GM19239 (cell line): Measurements from ENCODE around the gene APOBEC3G.

ENCODE experiments used
- DNase-seq: peaks from one replicate; pipeline ENCODE4 v3.0.0; 2011; ENCODE audit warnings: low spot score; ENCODE audit not compliant: insufficient read length
- FAIRE-seq: peaks from 2 replicates; lab custom pipeline; 2011; peaks lifted over from hg19 to GRCh38; lab: Jason Lieb, UNC

Gene APOBEC3G

DNA sequence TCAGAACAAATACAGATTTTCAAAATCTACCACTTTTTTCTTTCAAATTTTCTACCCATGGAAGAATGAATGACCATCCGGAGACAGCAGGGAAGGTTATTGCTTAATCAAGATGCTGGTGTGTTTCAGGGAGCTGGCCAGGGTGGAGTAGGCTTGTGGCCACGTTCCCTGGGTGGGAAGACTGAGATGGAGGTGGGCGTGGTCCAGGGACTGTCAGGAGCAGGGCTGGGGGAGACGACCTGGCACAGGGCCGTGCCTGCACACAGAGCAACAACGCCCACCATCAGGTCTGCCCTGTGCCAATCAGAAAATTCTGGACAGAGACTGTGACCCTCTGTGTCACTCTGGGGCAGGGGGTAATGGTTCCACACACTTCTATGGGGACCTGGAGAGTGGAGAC, 12.9 kb downstream of the APOBEC3G start:
- DNase-seq = no peak
- no peak for FAIRE-seq

DNA sequence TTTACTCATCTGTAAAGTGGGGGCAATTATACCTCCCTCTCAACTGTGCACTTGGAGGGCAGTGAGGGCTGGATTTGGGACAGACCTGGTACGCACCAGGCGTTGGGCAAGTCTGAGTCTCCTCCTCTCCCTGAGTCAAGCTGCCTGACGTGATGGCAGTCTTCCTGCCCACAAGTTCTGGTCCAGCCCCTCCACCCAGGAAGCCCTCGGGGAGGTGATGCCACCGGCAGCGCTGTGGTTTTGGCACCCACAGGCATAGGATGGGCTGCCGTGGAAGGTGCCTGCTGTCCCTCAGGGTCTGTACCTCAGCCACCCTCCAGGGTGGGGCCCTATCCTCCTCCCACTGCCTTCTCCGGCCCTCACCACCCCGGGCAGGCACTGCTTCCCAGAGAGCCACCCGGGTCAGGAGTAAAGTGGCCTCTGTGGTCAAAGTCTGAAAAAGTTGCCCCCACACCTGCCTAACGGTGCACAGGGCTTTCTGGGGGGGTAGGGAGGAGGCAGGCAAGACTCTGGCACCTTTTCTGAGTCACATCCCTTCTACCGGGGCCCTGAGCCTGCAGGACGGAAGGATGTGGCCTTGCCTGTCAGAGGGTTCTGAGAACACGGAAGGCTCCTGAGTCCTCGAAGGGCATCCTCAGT, 13.5 kb downstream of the APOBEC3G start:
- DNase-seq (no peak), FAIRE-seq (peak; percentile 26)

DNA sequence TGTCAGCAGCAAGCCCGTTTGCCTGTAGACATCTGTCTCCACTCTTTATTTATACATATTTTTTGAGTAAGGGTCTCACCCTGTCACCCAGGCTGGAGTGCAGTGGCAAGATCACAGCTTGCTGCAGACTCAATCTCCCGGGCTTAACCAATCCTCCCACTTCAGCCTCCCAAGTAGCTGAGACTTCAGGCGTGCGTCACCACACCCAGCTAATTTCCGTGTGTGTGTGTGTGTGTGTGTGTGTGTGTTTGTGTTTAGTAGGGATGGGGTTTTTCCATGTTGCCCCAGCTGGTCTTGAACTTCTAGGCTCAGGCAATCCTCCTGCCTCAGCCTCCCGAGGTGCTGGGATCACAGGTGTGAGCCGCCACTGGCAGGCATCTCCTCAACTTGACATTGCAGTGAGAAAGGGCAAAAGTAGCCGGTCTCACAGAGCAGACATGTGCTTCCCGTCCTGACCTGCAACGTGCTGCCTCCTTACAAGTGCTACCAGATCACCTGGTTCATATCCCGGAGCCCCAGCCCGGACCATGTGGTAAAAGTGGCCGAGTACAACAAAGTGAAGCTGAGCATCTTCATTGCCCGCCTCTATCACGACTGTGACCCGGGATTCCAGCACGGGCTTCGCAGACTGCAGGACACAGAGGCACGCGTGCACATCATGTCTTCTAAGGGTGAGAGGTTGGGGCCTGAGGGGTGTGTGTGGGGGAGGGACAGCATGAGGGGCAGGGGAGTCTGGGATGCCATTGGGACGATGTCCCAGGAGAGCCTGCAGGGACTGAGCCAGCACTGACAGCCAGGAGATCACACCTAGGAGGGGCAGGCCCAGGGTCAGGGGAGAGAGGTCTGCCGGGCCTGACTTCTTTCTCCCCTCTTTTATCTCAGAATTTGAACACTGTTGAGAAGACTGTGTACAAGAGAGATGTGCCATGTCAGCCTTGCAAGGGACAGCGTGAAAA, 14.3 kb downstream of the APOBEC3G start:
- DNase-seq = no peak
- no peak for FAIRE-seq

GRCh38 chr22:39092111-39092862, 15.2 kb downstream of the APOBEC3G start:
- no peak for DNase-seq
- FAIRE-seq = peak; percentile 86

DNA sequence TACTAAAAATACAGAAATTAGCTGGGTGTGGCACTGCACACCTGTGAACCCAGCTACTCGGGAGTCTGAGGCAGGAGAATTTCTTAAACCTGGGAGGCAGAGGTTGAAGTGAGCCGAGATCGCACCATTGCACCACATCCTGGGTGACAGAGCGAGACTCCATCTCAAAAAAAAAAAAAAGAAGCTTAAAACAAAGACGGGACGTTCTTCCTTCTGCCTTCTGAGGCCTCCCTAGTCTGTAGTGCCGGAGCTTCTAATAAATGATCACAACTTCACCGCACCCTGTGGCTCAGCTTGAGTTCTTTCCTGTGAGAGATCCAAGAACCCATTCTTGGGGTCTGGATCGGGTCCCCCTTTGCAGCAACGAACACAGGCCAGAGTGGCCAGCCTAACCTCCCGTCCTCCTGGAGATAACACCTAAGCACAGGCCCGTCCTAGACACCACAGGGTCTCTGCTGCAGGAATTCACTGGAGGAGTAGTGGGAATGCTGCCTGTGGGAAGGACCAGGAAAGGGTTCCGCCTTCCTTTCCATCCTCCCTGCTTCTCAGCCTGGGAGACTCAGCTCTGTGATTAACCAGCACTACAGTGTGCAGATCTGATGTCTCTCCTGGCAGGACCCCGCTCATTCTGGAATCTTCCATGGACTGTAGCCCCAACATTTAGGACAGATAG, 17.8 kb downstream of the APOBEC3G start:
- FAIRE-seq = no peak

DNA sequence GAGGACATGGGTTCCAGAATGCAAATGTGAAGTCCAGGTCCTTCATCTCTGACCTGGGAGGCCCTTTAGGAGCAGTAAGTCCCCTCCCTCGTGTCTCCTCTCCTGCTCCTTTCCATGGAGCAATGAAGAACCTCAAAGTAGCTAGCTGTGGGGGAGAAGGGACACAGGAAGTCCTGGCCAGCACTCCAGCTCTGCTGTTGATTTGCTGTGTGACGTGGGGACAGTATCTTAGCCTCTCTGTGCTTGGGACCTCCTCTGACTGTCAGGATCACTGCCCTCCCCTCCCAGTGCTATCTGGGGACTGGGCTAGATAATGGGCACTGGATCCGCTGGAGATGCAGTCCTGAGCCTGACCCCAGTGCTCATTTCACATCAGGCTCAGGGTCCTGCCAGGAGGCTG, 18.9 kb downstream of the APOBEC3G start:
- DNase-seq (no peak), FAIRE-seq (no peak)

More for the DNA sequence above, 17.8 kb downstream of the APOBEC3G start:
- no peak for DNase-seq

DNA sequence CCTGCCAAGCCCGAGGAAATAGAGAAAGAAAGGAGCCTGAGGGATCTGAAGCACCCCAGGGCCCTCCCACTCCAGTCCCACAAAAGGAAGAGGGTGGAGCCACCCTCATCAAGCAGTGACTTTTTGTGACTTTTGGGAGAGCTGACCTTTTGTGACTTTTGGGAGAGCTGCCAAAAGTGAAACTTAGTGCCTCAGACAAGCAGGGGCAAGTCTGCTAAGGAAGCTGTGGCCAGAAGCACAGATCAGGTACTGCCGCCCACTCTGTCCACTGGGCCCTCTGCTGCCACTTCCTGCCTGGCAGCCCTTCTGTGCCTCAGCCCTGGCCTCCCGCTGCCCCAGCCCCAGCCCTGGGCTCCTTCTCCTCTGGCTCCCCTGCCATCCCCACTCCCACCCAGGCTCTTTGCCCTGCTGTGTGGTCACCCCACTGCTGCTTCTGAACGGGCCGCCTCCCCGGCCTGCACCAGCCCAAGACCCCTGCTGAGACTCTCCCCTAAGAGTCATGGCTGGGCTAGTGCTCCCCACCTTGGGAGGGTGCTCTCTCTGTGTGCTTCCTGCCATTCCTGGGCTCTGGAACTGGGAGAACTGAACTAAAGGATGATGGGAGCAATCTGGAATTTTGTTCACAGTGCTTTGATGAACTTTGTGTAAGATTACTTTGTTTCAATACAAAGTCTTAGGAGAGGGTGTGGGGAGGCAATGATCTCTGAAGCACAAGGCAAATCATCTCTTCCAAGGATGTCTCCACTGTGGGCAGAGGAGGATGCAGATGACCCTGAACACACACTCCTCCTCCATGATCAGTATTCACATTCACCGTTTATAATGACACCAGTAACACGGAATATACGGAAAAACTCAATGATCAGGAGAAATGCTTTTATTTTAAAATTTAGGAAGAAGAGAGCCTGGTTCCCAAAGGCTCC, 20.3 kb downstream of the APOBEC3G start, which contains the start of gene APOBEC3H:
Gene APOBEC3H (plus strand): TSS at position 147 of the 923 bp plus-strand sequence. CDS start 3,035 bp downstream, outside the sequence.
- no peak for DNase-seq

DNA sequence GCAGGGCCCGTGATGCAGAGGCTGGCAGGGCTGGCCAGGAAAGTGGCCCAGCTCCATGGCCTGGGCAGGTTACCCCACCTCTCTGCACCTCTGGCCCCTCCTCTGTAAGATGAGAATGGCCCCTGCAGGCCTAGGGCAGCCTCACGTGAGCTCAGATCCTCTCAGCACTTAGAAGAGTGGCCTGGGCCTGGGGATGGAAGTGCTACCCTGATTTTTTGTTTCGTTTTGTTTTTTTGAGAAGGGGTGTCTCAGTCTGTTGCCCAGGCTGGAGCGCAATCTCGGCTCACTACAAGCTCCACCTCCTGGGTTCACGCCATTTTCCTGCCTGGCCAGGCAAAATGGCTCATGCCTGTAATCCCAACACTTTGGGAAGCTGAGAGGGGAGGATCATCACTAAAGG, 21.0 kb downstream of the APOBEC3G start:
- FAIRE-seq (no peak), DNase-seq (no peak)

More for the DNA sequence above, 20.3 kb downstream of the APOBEC3G start, which contains the start of gene APOBEC3H:
- peak; percentile 96 for FAIRE-seq

DNA sequence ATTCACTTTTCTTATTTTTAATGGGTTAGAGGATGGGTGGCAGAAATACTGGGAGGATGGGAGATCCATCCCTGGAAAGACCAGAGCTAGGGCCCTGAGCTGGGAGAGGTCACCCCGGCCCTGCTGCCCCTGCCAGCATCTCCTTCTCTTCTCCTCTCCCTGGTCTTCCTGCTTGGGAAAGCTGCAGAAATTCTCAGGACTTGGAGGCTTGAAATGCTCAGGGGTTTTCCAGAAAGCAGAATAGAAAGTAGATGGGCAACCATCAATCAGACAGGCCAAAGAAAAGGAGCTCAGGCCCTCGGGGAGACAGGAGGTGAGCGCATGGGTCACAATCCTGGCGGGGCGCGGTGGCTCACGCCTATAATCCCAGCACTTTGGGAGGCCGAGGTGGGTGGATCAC, 21.5 kb downstream of the APOBEC3G start:
- FAIRE-seq (peak; percentile 23), DNase-seq (no peak)

DNA sequence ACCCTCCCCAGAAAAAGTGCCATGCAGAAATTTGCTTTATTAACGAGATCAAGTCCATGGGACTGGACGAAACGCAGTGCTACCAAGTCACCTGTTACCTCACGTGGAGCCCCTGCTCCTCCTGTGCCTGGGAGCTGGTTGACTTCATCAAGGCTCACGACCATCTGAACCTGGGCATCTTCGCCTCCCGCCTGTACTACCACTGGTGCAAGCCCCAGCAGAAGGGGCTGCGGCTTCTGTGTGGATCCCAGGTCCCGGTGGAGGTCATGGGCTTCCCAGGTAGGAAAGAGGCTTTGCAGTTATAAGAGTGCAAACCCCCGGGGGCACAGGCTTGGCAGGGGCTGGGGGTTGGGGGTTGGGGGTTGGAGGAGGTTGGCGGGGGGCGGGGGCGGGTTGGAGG, 24.2 kb downstream of the APOBEC3G start:
- DNase-seq (no peak), FAIRE-seq (no peak)

DNA sequence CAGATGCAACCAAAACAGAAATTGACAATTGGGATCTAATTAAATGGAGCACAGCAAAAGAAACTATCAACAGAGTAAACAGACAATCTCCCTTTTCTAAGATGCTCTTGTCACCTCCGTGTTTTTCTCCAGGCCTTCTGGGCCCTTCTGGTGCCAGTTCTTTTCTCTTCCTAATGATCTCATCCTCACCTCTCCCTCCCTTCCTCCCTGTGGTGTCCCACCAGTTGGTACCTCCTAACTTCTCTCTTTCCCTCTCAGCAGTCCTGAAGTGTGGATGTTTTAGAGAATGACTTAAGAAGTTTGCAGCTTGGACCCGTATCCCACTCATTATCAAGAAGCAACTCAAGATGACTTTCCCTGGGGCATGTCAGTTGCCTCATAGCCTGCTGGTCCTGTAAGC, 26.4 kb downstream of the APOBEC3G start:
- no peak for FAIRE-seq
- DNase-seq = no peak

DNA sequence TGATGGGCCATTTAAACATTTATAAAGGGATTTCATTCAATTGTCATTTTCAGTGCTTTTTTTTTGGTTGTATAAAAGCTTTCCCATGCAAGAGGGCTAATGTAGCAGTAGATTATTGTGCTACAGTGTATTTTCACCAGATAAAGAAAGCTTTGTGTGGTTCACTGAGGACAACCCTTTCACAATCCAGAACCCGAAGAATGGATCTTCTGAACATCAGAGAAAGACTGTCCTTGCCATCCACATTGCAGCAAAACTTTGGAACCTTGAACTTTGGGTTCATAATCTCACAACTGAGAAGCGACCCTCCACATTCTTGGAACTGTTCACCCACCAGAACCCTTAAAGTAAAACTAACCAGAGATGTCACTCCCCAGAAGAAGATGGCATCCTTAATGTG, 29.3 kb downstream of the APOBEC3G start:
- DNase-seq = no peak
- no peak for FAIRE-seq

- DNase-seq = no peak
- FAIRE-seq = no peak
These were observed 31.4 kb downstream of the APOBEC3G start for GRCh38 chr22:39108487-39108886.

GRCh38 chr22:39109361-39109760, 32.3 kb downstream of the APOBEC3G start:
- no peak for DNase-seq
- no peak for FAIRE-seq

GRCh38 chr22:39110631-39111561, 33.8 kb downstream of the APOBEC3G start:
- peak; percentile 71 for FAIRE-seq
- no peak for DNase-seq

DNA sequence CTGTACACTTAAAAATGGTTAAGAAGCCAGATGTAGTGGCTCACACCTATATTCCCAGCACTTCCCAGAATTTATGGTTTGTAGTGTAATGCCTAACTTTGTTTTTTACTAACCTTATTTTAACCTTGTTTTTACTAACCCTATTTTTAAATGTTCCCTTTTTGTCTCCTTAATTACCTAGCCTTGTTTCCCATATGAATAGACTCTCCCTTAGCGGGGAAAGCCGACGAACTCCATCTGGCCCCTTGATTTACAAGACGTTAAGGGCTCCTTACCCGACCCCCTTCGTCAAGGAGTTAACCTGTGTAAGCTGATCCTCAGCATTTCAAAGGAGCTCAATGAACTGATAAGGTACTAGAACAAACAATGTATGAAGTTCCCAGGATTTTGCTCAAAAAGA, 37.0 kb downstream of the APOBEC3G start:
- DNase-seq (no peak), FAIRE-seq (no peak)

GRCh38 chr22:39115570-39115969, 38.5 kb downstream of the APOBEC3G start:
- no peak for FAIRE-seq
- no peak for DNase-seq
